Testis (tissue), 2 donors: ENCODE results near the gene ANO6.

Experiments
- CTCF ChIP-seq, 3 experiments: fragments of 450-650 bp in 2 of 3; fragments of 200-600 bp in 1 of 3; sonication (generic) in 1 of 3; IDR thresholded peaks; one replicate each; pipeline ENCODE4 v1.5.1; 2016 to 2019; ENCODE audit warnings: antibody characterized with exemption in 3 of 3, mild to moderate bottlenecking in 2 of 3, moderate library complexity in 1 of 3
- POLR2A ChIP-seq: fragments of 450-650 bp; IDR thresholded peaks from one replicate; pipeline ENCODE4 v1.6.1; 2017; ENCODE audit warnings: antibody characterized with exemption, mild to moderate bottlenecking, moderate library complexity

- TF ChIP-seq CTCF (IDR thresholded peaks at IDR 0.05) (no peak), POLR2A (no peak)
These were observed 55.1 kb downstream of the ANO6 start for GRCh38 chr12:45270951-45271350.
